ENCODE measurements around the gene HSFX4. TPM values are rescaled to one million over a fixed set of nuclear protein-coding genes. Genes with fewer than 3 reads are reported as not detected.

HSFX4 gene
- total RNA-seq, 1 donor from 2014 or later = not detected

- no peak for DNase-seq (ENCODE audit: low spot score)
- ATAC-seq = no peak
- intact Hi-C loops (cut with DNase I) = no loop called here
Observed at GRCh38 chrX:149979126-149979644, 49.8 kb downstream of the HSFX4 start.

Other genes with a start within 250 kb of the HSFX4 start
- gene MAGEA11, start 217.5 kb upstream of the HSFX4 start, total RNA-seq = not detected
- 2.9 TPM for gene HSFX1, start 155.5 kb upstream of the HSFX4 start, total RNA-seq
- not detected for gene MAGEA9, start 147.6 kb upstream of the HSFX4 start, total RNA-seq
- gene MAGEA8, start 48.4 kb upstream of the HSFX4 start, total RNA-seq = not detected
- gene EOLA2, start 8.9 kb downstream of the HSFX4 start, total RNA-seq = 24.5 TPM